GM12878 (cell line): ENCODE results near the gene ZCCHC13. TPM values are rescaled to one million over a fixed set of nuclear protein-coding genes. Genes with fewer than 3 reads are reported as not detected.

Experiments used
- ATAC-seq: fragments of 200-7000 bp; cut with Tn5 transposase; 3 replicates; pipeline ENCODE4 v1.9.1; 2020; ENCODE audit warnings: mild to moderate bottlenecking, moderate library complexity
- BruUV-seq: library from RNA; stranded (reverse); fragments of 400-500 nt; replicated peaks from 2 replicates; lab custom pipeline; 2021; lab: Mats Ljungman, UMichigan
- CTCF ChIA-PET: fragments of 300-600 bp; sonication (Branson Sonifier 250); formaldehyde crosslinking; extraction: SDS; loops from one replicate; lab custom pipeline; 2021; ENCODE audit warnings: inconsistent platforms; lab: Yijun Ruan, JAX
- POLR2A ChIA-PET: fragments of 350-600 bp; formaldehyde crosslinking; extraction: SDS; loops from one replicate; lab custom pipeline; 2021; ENCODE audit warnings: inconsistent platforms; lab: Charles Lee
- RAD21 ChIA-PET: fragments of 300-600 bp; sonication (Branson Sonifier 250); formaldehyde crosslinking; loops from one replicate; lab custom pipeline; 2023; ENCODE audit warnings: antibody characterized with exemption; ENCODE audit not compliant: unreplicated experiment; lab: Charles Lee
- SMC1A ChIA-PET: fragments of 300-600 bp; sonication (Branson Sonifier 250); formaldehyde crosslinking; loops from one replicate; lab custom pipeline; 2023; ENCODE audit not compliant: unreplicated experiment, uncharacterized antibody; lab: Charles Lee
- DNase-seq: peaks from one replicate; pipeline ENCODE4 v3.0.0-alpha.2; 2011; ENCODE audit warnings: low read depth, low spot score
- FAIRE-seq: peaks from 3 replicates; lab custom pipeline; 2011; peaks lifted over from hg19 to GRCh38; lab: Jason Lieb, UNC
- H2AFZ ChIP-seq: 2 replicates; pipeline ENCODE4 v1.6.0; 2011; ENCODE audit warnings: low read depth, low read length, control low read depth; ENCODE audit not compliant: control insufficient read depth
- H3K27ac ChIP-seq: 2 replicates; pipeline ENCODE4 v1.5.1; 2011; ENCODE audit warnings: control low read depth; ENCODE audit not compliant: control insufficient read depth, insufficient read depth
- H3K27me3 ChIP-seq, 2 experiments: replicated peaks in 1 of 2; 2 replicates each; pipeline versions ENCODE4 v1.6.0 to v1.6.1; 2011; ENCODE audit warnings: low read length in 1 of 2; ENCODE audit not compliant: control insufficient read depth in 2 of 2, insufficient read depth in 2 of 2
- H3K36me3 ChIP-seq, 2 experiments: 2 replicates each; pipeline ENCODE4 v1.5.1; 2011; ENCODE audit warnings: low read length in 1 of 2; ENCODE audit not compliant: control insufficient read depth in 2 of 2, insufficient read depth in 2 of 2
- H3K4me1 ChIP-seq: 2 replicates; pipeline ENCODE4 v1.6.1; 2011; ENCODE audit warnings: mild to moderate bottlenecking, low read length, moderate library complexity, mixed read lengths; ENCODE audit not compliant: control insufficient read depth, insufficient read depth
- H3K4me2 ChIP-seq: 2 replicates; pipeline ENCODE4 v1.6.0; 2011; ENCODE audit warnings: control low read depth; ENCODE audit not compliant: control insufficient read depth, insufficient read depth
- H3K4me3 ChIP-seq: fragments of 200-600 bp; sonication (generic); 2 replicates; pipeline ENCODE4 v1.5.1; 2016
- H3K79me2 ChIP-seq: 2 replicates; pipeline ENCODE4 v1.6.0; 2011; ENCODE audit warnings: low read length; ENCODE audit not compliant: control insufficient read depth, insufficient read depth
- H3K9ac ChIP-seq: 2 replicates; pipeline ENCODE4 v1.8.0; 2011; ENCODE audit warnings: low read length, control low read depth, mixed read lengths; ENCODE audit not compliant: control insufficient read depth, insufficient read depth
- H3K9me3 ChIP-seq: replicated peaks from 3 replicates; pipeline ENCODE4 v1.5.1; 2011; ENCODE audit warnings: mild to moderate bottlenecking, low read length; ENCODE audit not compliant: control insufficient read depth, insufficient read depth
- H4K20me1 ChIP-seq: 2 replicates; pipeline ENCODE4 v1.6.0; 2011; ENCODE audit not compliant: control insufficient read depth, insufficient read depth
- CUX1 ChIP-seq: IDR thresholded peaks from 2 replicates; pipeline ENCODE4 v1.6.1; 2012; ENCODE audit warnings: improper control_type of control experiment, low read depth, low read length; ENCODE audit not compliant: insufficient replicate concordance
- FOS ChIP-seq: IDR thresholded peaks from 3 replicates; pipeline ENCODE4 v1.6.1; 2011; ENCODE audit warnings: borderline replicate concordance; ENCODE audit not compliant: insufficient read length; ENCODE audit errors: extremely low read depth
- FOXM1 ChIP-seq: IDR thresholded peaks from 2 replicates; pipeline ENCODE4 v1.6.1; 2012; ENCODE audit warnings: low read depth, mild to moderate bottlenecking, inconsistent platforms, low read length, moderate library complexity
- GABPA ChIP-seq: IDR thresholded peaks from 2 replicates; pipeline ENCODE4 v1.6.1; 2014; ENCODE audit warnings: antibody characterized with exemption, low read depth, mild to moderate bottlenecking, inconsistent platforms
- HCFC1 ChIP-seq: fragments of 150-350 bp; IDR thresholded peaks from 2 replicates; pipeline ENCODE4 v1.6.1; 2014; ENCODE audit warnings: low read length
- HSF1 ChIP-seq: fragments of 150-350 bp; IDR thresholded peaks from 2 replicates; pipeline ENCODE4 v1.6.1; 2014; ENCODE audit warnings: mild to moderate bottlenecking, low read depth, low read length
- IRF4 ChIP-seq: IDR thresholded peaks from 2 replicates; pipeline ENCODE4 v1.6.1; 2011; ENCODE audit warnings: low read depth, low read length
- LARP7 ChIP-seq: fragments of 450-650 bp; IDR thresholded peaks from 2 replicates; pipeline ENCODE4 v1.6.1; 2017; ENCODE audit warnings: mild to moderate bottlenecking
- MAX ChIP-seq: IDR thresholded peaks from 2 replicates; pipeline ENCODE4 v1.6.1; 2012; ENCODE audit warnings: low read depth, low read length, improper control_type of control experiment
- MEF2A ChIP-seq: IDR thresholded peaks from 2 replicates; pipeline ENCODE4 v1.6.1; 2011; ENCODE audit warnings: low read depth, mild to moderate bottlenecking, low read length, moderate library complexity; ENCODE audit not compliant: insufficient read depth
- MEF2B ChIP-seq: fragments of 450-650 bp; IDR thresholded peaks from 2 replicates; pipeline ENCODE4 v1.6.1; 2018; ENCODE audit warnings: mild to moderate bottlenecking, moderate library complexity; ENCODE audit not compliant: partially characterized antibody, poor library complexity, severe bottlenecking
- MXI1 ChIP-seq: fragments of 150-350 bp; IDR thresholded peaks from 2 replicates; pipeline ENCODE4 v1.6.1; 2011; ENCODE audit warnings: low read depth, mild to moderate bottlenecking, inconsistent platforms, low read length, improper control_type of control experiment
- NFIC ChIP-seq: IDR thresholded peaks from 2 replicates; pipeline ENCODE4 v1.6.1; 2012; ENCODE audit warnings: low read depth, mild to moderate bottlenecking, inconsistent platforms, low read length, moderate library complexity
- NRF1 ChIP-seq: conservative IDR thresholded peaks from 2 replicates; pipeline ENCODE4 v1.6.1; 2011; ENCODE audit warnings: mild to moderate bottlenecking, low read depth, low read length, improper control_type of control experiment
- RELB ChIP-seq: fragments of 450-650 bp; IDR thresholded peaks from 2 replicates; pipeline ENCODE4 v1.6.1; 2017; ENCODE audit warnings: low read depth, mild to moderate bottlenecking, moderate library complexity
- SREBF2 ChIP-seq: IDR thresholded peaks from 2 replicates; pipeline ENCODE4 v1.6.1; 2012; ENCODE audit warnings: mild to moderate bottlenecking, low read length
- SUPT20H ChIP-seq: IDR thresholded peaks from 2 replicates; pipeline ENCODE4 v1.6.1; 2011; ENCODE audit warnings: low read depth, mild to moderate bottlenecking, low read length, moderate library complexity, borderline replicate concordance; ENCODE audit not compliant: control insufficient read depth
- SUZ12 ChIP-seq: fragments of 200-600 bp; sonication (generic); IDR thresholded peaks from one replicate; pipeline ENCODE4 v1.6.1; 2018; ENCODE audit warnings: antibody characterized with exemption, mild to moderate bottlenecking; ENCODE audit not compliant: unreplicated experiment
- WGBS: methylation state at CpG from one replicate; pipeline ENCODE4 v1.1.6; 2016; ENCODE audit warnings: low lambda C conversion rate; ENCODE audit not compliant: insufficient replicate concordance, insufficient coverage; ENCODE audit errors: missing lambda C conversion rate; 5-methylcytosine and 5-hydroxymethylcytosine counted together
- in situ Hi-C: fragments of 300-500 bp; cut with MboI; formaldehyde crosslinking; loops from 9 replicates; pipeline ENCODE4 v1.14.3; 2018; ENCODE audit warnings: mixed read lengths
- intact Hi-C: fragments of 100-400 bp; cut with micrococcal nuclease; formaldehyde crosslinking; loops from one replicate; pipeline ENCODE4 v1.14.2; 2022; ENCODE audit not compliant: unreplicated experiment
- polyA plus RNA-seq, 11 experiments: library from polyadenylated mRNA; depleted of rRNA in 4 of 11; unstranded in 6 of 11; stranded (reverse) in 5 of 11; fragments of >200 nt; fragmentation: Nextera tagmentation in 4 of 11; fragmentation: Illumina TruSeq in 1 of 11; extraction: Ambion mirVana in 4 of 11; extraction: Trizol in 1 of 11; gene quantifications; 1 replicate in 1 of 11; 2 replicates in 10 of 11; pipeline versions ENCODE4 v1.2.1 to v1.2.3, GENCODE V29; 2011 to 2016; ENCODE audit warnings: inconsistent platforms in 2 of 11, missing spikeins in 2 of 11, low read depth in 1 of 11
- total RNA-seq, 4 experiments: library from RNA; depleted of rRNA in 3 of 4; stranded (reverse); fragments of >200 nt in 3 of 4; fragmentation: Illumina TruSeq in 1 of 4; extraction: Trizol in 1 of 4; gene quantifications; 2 replicates each; pipeline versions ENCODE4 v1.2.1 to v1.2.3, GENCODE V29; 2013 to 2021

Gene ZCCHC13
- total and polyA plus RNA-seq, 10 of the 15 experiments (the other 5 are each of a cell fraction or from before 2014, with no cell fraction given), result not detected

GRCh38 chrX:74324131-74324530 lies 20.2 kb downstream of the ZCCHC13 start:
- CTCF ChIA-PET, result no interaction called here
- DNase-seq, result no peak
- H3K9ac ChIP-seq, result no peak overlapping the region
- RAD21 ChIA-PET, result no interaction called here
- H3K9me3 ChIP-seq, result no peaks in the 10 kb centered on the region
- H3K4me1 ChIP-seq, result no peaks in the 10 kb centered on the region
- no TSS peak for BruUV-seq
- intact Hi-C loops (no loop called here), in situ Hi-C loops (no loop called here)
- no peak for FAIRE-seq
- no peak for ATAC-seq
- H3K4me2 ChIP-seq, result no peak overlapping the region
- no peak overlapping the region for H2AFZ ChIP-seq
- POLR2A ChIA-PET, result no interaction called here
- whole genome bisulfite sequencing, result 23% methylated on average over 5 of the region's 5 CpGs
- H3K4me3 ChIP-seq, result no peak overlapping the region
- no peak overlapping the region for H3K27ac ChIP-seq
- SMC1A ChIA-PET, result no interaction called here
- H3K79me2 ChIP-seq, result no peaks in the 10 kb centered on the region
- H3K36me3 ChIP-seq, result no peaks in the 10 kb centered on the region
- no peaks in the 10 kb centered on the region for H4K20me1 ChIP-seq
- H3K27me3 ChIP-seq, result no peaks in the 10 kb centered on the region; a peak in 1 of 4 replicates
- TF ChIP-seq RELB (no peak), NFIC (no peak), FOXM1 (no peak), HSF1 (no peak), MEF2B (no peak), IRF4 (no peak), FOS (no peak), SREBF2 (no peak), CUX1 (no peak), MXI1 (no peak), SUZ12 (no peak), MEF2A (no peak), NRF1 (no peak), GABPA (no peak), MAX (no peak), LARP7 (no peak), HCFC1 (no peak), SUPT20H (no peak)
